GM21447 (cell line): ENCODE measurements around the gene RAB40B.
A peak's percentile ranks its signal among the peaks of the same experiment; 100 is the strongest.
"Not testable (repeated sequence)": the region's sequence is repeated elsewhere in the genome, so short reads cannot be mapped to it uniquely, and the experiment has no call there.

Experiments
- ATAC-seq: cut with Tn5 transposase; IDR thresholded peaks from one replicate; pipeline ENCODE4 v1.9.1; 2021; ENCODE audit not compliant: unreplicated experiment

The RAB40B gene

GRCh38 chr17:82698065-82698973 is at the start of gene RAB40B:
Gene RAB40B (minus strand): TSS chr17:82698698. CDS start chr17:82698596, 102 bp downstream.
- peak; percentile 94 for ATAC-seq

- ATAC-seq, result no peak
Measured at GRCh38 chr17:82745524-82745923, 47.0 kb upstream of the RAB40B start.

GRCh38 chr17:82744736-82745135 is 46.2 kb upstream of the RAB40B start:
- ATAC-seq, result not testable (repeated sequence)

GRCh38 chr17:82743344-82744219 is 45.1 kb upstream of the RAB40B start:
- no peak for ATAC-seq

- no peak for ATAC-seq
Measured at GRCh38 chr17:82740906-82741759, 42.6 kb upstream of the RAB40B start.

GRCh38 chr17:82737967-82738877 is 39.7 kb upstream of the RAB40B start:
- ATAC-seq, result no peak

- no peak for ATAC-seq
Measured at GRCh38 chr17:82736511-82737185, 38.1 kb upstream of the RAB40B start.

- ATAC-seq, result no peak
Measured at GRCh38 chr17:82734987-82735866, 36.7 kb upstream of the RAB40B start, which contains the start of gene FN3K. Gene FN3K (plus strand): TSS chr17:82735615. CDS start chr17:82735637, 22 bp downstream.

GRCh38 chr17:82732118-82732743 is 33.7 kb upstream of the RAB40B start:
- no peak for ATAC-seq

GRCh38 chr17:82729479-82730260 is 31.2 kb upstream of the RAB40B start:
- ATAC-seq, result no peak

GRCh38 chr17:82726427-82726826 is 27.9 kb upstream of the RAB40B start:
- no peak for ATAC-seq

GRCh38 chr17:82723169-82723807 is 24.8 kb upstream of the RAB40B start:
- ATAC-seq, result no peak

- no peak for ATAC-seq
Measured at GRCh38 chr17:82722341-82723013, 24.0 kb upstream of the RAB40B start.

- no peak for ATAC-seq
Measured at GRCh38 chr17:82720204-82720603, 21.7 kb upstream of the RAB40B start.

GRCh38 chr17:82718986-82719685 is 20.6 kb upstream of the RAB40B start:
- ATAC-seq, result no peak
